GM21825 (cell line): ENCODE results near the gene OSBPL2.

Experiments used
- ATAC-seq: cut with Tn5 transposase; IDR thresholded peaks from one replicate; pipeline ENCODE4 v1.9.1; 2021; ENCODE audit warnings: mild to moderate bottlenecking, moderate library complexity; ENCODE audit not compliant: unreplicated experiment

Gene OSBPL2

DNA sequence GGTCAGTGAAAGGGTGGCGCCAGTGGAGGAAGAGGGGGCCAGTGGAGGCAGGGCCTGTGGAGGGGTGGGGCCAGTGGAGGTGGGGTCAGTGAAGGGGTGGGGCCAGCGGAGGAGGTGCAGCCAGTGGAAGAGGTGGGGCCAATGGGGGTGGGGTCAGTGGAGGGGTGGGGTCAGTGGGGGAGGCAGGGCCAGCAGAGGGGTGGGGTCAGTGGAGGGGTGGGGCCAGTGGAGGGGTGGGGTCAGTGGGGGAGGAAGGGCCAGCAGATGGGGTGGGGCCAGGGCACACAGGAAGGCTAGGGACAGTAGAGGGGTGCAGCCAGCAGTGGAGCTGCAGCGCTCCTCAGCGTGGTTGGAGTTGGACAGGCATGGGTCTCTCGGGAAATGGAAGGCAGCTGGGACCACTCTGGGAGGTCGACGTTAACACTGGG is 83.2 kb downstream of the OSBPL2 start:
- no peak for ATAC-seq

DNA sequence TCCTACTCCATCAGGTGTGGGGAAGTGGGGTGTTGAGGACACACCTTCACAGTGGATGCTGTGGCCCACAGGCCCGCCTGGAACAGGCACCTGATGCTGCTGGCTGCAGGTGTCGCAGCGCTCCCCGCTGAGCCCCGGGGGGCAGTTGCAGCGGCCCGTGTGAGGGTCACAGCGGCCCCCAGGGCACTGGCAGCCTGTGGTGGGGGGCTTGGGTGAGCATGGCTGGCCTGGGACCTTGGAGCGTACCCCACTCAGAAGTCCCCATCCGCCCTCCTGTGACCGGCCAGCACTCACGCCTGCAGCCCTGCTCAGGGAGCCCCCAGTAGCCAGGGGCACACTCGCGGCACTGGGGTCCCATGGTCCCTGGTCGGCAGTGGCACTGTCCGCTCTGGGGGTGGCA is 83.7 kb downstream of the OSBPL2 start:
- ATAC-seq: no peak

DNA sequence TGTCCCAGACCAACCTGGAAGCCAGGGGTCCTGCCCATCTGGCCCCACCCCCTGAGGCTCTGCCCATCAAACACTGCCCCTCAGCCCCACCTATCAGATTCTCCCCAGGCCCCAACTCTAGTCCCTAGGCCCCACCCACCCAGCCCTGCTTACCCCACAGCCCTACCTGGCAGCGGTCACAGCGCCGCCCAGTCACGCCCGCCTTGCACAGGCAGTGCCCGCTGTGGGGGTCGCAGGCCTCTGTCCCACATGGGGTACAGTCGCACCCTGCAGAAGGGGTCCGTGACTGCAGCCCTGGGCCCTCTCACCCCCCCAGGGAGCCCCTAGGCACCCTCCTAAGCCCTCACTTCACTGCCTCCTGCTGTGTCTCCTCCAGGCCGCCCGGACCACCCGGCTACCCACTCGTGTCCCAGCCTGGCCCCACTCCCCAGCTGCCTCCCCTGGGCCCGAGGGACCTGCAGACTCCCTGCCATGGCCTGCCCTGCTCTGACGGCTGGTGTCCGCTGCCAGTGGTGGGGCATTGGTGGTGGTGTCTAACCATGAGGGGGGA is 84.2 kb downstream of the OSBPL2 start:
- ATAC-seq: no peak

DNA sequence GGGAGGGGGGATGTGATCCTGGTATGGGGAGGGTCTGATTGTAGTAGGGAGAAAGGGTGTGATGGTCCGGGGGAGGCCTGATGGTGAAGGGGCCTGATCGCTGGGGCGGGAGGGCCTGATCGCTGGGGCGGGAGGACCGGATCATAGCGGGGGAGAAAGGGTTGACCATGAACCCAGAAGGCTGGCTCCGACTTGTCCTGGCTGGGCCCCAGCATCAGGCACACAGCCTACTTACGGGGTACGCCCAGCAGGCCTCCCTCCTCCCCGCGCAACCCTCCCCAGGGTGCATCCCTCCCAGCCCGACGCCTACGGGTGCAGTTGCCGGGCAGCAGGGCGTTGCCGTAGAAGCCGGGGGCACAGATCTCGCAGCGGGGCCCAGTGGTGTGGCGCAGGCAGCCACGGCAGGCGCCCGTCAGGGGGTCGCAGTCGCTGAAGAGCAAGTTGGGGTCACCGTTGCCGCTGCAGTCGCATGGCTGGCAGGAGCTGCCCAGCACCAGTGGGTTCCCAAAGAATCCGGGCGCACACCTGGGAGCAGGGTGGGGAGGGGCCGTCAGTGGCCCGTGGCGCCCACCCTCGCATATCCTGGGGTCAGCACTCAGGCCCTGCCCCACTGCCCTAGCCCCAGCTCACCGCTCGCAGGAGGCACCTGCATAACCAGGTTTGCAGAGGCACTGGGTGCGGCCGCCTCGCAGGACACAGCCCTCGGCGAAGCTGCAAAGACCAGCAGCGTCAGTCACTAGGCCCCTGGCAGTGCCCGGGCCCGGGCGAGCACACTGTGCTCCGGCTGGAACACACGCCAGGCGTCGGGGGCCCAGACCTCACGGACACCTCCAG is 85.0 kb downstream of the OSBPL2 start:
- ATAC-seq: no peak

DNA sequence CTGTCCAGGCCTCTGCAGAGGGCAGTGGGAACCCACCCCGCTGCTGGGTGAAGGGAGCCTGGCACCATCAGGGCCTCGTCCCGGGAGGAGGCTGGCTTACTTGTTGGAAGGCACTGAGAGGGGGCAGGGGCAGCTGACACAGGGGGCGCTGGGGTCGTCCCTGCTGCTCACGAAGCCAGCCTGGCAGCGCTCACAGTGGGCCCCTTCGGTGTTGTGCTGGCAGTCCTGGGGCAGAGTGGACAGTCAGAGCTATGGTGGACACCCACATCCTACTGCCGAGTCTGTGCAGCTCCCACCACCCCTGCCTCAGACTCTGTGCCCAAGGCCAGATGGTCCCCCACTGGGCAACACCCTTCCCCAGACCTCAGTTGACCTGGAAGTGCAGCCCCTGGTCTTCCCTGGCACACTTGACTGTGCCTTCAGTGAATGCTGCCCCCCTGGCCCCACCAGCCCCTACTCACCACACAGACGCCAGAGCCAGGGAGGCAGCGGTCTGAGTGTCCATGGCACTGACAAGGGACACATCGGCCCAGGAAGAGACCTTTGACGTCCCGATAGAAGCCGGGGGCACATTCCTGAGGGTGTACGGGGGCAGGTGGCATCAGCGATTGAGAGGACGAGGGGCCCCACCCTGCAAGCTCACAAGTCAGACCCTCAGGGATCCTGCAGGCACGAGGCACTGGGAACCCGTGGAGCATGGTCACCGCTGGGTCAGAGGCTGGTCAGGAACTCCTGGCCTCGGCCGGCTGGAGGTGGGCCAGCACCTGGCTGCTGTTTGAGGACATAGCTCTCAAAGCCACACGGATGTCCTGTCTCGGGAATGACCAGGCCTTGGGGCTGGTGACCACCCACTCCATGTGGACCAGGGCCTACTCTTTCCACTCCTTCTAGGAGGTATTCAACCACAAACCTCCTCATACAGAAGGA is 85.9 kb downstream of the OSBPL2 start:
- ATAC-seq: no peak

DNA sequence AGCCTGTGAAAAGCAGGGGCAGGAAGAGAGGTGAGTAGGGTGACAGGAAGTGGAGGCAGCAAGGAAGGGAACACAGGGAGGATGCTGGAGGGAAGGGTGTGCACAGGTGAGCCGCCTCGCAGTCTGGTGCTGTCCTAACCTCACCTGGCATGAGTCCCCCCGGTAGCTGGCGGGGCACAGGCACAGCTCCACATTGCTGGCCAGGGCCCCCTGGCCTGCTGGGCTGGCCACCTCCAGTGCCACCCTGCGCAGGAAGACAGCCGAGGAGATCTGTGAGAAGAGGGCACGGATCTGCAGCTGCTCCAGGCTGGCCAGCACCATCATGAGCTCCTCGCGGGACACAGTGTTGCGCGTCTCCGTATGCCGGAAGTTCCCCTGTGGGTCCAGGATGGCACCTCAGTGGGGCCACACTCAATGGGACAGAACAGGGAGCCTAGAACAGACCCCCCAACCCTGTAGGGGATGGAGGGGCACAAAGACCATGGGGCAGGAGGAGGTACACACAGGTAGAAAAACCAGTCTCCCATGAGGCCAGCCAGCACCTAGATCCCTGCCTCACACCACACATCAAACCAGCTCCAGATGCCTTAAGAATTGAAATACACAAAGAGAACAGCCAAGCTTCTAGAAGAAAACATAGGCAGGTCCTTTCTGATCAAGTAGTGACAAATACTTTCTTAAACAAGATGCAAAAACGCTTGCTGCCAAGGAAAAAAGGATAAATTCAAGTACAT is 87.0 kb downstream of the OSBPL2 start:
- ATAC-seq: no peak

DNA sequence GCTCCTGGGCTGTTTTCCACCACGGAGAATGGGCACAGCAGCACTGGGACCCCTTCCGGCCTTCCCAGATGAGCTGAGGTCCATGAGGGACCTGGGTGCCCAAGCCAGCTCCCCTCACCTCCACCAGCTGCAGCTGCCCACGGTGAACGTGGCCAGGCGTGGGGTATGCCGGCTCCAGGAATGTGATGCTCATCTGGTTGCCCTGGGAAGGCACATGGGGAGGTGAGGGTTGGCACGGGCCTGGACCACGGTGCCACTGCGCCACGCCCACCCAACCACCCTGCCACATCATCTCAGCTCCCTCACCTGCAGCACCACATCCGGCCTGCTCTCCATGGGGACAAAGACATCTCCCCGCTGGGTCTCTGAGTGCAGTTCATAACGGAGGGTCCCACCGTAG is 88.2 kb downstream of the OSBPL2 start:
- no peak for ATAC-seq

DNA sequence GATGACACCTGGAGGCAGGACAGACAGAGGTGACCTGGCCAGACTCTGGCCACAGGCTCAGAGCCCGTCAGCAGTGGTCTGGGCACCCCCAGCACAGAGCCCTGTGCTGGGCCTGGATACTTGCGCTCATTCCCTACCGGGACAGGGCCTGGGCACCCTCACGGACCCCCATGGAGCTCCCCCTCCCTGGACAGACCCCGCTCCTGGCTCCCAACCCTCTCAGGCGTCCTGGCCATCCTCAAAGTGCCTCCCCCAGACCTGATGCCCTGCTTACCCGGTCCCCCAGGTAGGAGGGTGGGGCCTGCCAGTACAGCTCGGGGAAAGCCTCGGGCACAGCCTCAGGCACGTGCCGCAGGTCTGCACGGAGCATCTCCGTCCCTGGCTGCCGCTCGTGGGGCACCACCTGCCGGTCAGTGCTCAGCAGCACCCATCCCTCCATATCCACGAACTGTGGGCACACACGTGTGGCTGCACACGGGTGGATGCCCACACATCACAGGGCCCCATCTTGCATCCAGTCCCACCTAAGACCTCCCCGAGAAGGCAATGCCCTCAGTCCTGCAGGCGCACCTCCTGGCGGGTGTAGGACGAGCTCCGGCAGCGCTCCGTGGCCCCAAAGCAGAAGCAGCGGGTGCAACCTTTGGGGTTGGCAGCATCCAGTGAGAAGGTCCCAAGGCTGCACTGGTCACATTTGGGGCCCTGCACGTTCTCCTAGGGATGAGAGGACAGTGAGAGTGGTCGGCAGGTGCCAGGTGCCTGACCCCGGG is 88.8 kb downstream of the OSBPL2 start:
- no peak for ATAC-seq

DNA sequence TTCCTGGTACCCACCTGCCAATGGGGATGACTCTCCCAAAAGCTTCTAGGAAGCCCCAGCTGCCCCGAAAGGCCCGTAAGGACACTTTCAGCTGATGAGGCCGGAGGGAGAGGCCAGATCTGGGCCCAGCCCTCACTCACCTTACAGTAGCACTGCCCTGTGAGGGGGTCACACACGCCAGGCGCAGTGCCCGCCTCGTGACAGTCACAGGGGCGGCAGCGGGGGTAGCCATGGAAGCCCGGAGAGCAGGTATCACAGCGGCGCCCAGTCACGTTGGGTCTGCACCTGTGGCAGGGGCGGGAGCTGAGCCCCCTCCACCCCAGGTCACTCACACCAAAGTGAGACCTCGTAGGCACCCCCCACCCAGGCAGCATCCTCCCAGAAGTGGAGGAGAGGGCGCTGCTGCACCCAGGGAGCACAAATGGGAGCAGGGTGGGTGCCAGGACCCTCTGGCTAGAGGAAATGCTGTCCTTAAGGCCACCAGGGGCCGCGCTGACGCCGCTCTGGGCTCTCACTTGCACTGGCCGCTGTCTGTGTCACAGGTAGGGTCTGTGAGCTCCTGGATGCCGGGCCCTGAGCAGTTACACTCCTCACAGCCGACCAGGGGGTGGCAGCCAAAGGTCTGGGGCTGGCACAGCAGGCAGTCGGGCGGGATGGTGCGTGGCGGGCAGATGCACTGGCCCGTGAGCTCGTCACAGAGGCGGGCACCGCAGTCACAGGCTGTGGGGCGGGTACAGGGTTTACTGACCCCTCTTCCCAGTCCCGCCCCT is 89.6 kb downstream of the OSBPL2 start:
- no peak for ATAC-seq

DNA sequence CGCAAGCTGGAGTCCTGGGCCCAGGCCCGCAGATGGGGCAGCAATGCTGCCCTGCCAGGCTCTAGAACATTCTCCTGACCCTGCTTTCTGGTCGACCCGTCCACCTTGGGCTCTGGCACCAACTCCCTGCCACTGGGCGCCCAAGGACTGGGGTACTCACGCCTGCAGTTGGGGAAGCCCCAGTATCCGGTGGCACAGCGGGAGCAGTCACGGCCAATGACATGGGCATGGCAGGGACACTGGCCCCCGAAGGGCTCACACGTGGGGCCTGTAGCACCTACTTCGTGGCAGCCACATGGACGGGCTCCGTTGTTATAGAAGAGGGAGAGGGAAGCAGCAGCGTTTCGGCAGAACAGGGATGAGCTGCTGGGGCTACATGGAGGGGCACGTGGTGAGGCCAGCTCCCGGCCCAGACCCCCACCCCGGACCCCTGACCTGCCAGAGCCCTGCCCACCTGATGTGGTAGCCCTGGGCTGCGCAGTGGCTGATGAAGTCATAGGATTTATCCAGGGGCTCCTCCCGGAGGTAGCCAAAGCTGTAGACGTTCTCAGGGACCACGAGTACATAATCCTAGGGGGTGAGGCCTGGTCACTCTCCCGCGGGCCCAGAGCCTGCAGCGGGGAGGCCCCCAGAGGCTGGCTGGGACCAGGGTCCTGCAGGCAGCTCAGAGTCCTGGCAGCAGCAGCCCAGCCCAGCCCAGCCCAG is 90.5 kb downstream of the OSBPL2 start:
- no peak for ATAC-seq

DNA sequence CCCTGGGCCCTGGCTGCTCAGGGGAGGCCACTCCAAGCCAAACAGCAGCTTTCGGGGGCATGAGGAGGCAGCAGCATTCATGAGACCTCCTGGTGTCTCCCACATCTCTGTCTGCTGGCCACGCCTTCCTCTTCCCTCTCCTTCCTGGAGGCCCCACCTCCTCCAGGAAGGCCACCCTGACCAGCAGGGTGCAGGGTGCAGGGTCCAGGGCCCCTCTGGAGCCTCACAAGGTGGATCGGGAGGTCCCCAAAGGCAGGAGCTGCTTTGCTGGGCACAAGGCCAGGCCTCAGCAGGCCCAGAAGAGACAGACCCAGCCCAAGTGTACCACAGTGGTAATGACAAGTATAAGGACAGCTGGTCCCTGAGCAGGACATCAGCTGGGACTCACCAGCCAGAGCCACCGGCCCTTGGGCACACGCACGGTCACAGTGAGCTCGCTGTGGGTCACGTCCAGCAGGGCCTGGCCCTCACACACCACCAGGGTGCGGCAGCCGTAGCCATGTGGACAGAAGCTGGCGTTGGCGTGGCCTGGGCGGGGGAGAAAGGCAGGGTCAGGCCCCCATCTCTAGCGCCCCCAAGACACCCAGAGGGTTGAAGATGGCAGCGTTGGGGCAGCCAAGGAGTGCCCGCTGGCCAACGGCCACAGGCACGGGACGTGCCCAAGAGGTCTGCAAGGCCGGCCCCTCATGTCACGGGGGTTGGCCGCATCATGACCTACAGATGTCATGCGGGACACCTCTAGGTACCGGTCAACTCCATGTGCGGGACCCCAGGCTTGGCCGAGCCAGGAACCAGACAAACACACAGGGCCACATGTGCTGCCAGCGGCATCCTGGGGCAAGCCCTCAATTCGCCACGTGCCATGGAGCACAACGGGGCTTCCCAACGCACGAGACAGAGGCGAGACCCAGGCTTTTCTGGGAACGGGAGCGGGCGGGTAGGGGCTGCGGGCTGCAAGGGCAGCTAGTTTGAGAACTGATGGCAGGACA is 91.4 kb downstream of the OSBPL2 start:
- ATAC-seq: no peak

DNA sequence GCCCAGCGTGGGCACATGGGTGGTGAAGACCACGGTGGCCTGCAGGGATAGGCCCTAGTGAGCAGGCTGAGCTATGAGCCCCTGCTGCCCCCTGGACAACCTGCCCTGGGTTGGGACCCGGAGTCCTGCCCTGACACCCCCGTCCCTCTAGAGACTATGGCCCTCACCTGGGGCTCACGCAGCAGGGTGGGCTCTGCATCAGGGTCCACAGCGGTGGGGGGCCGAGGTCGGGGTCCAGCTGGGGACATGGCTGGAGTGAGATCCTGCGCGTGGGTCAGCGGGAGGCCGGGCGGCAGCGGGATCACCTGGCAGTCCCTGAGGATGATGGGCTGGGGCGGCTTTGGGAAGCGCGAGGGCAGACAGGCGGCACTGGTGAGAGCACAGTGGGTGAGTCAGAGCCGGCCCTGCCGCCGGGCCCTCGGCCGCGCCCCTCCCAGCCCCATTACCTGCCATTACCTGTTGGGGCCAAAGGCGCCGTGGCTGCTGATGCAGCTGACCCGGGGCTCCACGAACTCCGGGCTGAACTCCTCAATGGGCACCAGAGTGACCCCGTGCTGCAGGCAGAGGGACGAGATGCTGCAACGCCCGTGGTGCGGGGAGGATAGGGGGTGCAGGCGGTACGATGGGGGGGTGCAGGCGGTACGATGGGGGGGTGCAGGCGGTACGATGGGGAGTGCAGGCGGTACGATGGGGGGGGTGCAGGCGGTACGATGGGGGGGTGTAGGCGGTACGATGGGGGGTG is 92.4 kb downstream of the OSBPL2 start:
- no peak for ATAC-seq

DNA sequence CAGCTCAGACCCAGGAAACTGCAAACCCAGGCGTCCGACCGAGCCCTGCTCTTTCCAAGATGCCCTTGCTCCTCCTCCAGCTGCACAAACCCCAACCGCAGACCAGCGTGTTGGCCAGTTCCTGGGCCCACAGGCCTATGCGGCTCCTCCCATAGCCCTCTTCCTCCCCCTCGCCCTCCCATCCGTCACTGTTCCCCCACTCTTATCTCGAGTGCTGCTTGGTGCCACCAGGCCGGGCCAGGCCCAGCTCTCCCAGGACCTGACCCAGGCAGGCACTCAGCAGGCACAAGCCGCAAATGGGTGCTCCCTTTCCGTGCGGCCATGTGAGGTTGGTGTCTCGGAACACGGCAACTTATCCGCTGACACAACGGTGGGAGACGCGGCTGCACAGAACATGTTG is 93.0 kb downstream of the OSBPL2 start:
- no peak for ATAC-seq

DNA sequence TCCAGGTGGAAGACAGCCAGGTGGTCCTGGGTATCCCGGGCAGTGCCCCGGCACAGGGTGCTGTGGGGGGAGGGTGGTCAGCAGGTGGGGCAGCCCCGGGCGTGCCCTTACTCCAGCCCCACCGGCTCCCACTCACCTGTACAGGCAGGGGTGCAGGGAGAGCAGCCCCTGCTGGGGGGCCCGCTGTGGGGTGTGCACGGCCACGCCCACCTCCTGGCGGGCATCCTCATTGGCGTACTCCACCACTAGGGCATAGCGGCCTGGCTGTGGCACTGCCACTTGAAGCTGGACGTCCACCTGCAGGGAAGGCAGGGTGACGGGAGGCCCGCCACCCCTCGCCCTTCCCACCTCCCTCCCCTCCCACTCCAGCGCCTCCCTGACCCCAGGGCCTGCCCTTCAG is 94.1 kb downstream of the OSBPL2 start:
- no peak for ATAC-seq

DNA sequence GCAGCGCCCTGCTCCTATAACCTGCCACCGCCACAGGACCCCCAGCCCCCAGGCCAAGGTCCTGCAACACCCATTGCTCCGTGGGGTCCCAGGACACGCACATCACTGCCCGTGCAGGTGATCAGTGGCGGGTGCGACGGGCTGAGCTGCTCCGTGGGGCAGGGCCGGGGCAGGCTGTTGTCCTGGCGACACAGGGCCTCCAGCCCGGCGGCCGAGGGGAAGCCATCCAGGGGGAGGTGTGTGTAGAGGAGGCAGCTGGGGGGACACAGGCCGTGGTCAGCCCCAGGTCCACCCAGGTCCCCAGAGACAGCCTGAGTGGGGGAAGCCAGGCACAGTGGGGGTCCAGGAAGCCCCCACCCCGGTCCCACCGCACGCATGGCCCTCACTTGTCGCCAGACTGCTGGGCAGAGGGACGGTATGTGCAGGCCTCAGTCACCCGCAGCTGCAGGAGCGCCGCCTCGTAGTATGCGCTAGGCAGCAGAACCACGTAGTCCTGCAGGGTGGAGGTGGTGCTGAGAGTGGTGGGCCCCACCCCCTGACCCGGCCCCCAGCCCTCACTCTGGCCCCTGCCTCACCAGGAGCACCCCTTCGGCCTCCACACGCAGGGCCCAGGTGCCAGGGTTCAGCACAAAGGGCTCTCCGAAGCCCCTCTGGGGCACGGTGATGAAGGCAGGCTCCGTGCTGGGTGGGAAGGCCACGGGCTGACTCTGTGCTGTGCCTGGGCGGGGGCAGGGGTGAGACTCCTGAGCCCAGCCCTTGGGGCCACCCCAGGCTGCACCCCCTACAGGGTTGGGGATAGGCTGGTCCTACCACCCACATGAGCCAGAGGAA is 94.9 kb downstream of the OSBPL2 start:
- ATAC-seq: no peak
